Umbilical cord (tissue), 2 donors: Measurements from ENCODE around the gene PCP4. TPM values are rescaled to one million over a fixed set of nuclear protein-coding genes. Genes with fewer than 3 reads are reported as not detected.

ENCODE experiments used
- DNase-seq: peaks from one replicate; pipeline ENCODE4 v3.0.0-alpha.2; 2015; ENCODE audit warnings: low spot score
- total RNA-seq: library from RNA; depleted of rRNA; stranded (reverse); fragments of >200 nt; gene quantifications from one replicate; pipeline ENCODE4 v1.2.3, GENCODE V29; 2014; ENCODE audit warnings: low replicate concordance; ENCODE audit not compliant: insufficient read depth

PCP4 gene
- total RNA-seq, 1 donor from 2014 or later, result not detected

DNA sequence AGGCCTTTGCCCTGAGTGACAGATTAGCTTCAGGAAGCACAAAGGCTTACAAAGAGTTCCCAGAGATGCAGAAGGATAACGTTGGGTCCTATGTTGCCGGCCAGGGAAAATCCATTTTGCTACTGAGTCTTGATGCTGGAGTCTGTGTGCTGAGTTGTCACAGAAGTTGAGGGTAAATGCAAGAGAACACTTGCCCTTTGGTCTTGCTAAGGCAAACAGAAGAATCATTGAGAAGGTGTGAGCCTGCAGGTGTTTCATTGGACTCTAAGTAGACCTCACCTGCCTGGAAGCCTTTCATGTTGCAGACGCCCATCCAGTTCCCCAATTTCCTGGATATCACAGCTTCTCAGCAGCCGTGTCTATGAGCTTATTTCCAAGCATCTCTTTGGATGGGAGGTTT is 105.2 kb downstream of the PCP4 start:
- no peak for DNase-seq

- no peak for DNase-seq
Observed at GRCh38 chr21:39972976-39973770, 105.9 kb downstream of the PCP4 start.

DNA sequence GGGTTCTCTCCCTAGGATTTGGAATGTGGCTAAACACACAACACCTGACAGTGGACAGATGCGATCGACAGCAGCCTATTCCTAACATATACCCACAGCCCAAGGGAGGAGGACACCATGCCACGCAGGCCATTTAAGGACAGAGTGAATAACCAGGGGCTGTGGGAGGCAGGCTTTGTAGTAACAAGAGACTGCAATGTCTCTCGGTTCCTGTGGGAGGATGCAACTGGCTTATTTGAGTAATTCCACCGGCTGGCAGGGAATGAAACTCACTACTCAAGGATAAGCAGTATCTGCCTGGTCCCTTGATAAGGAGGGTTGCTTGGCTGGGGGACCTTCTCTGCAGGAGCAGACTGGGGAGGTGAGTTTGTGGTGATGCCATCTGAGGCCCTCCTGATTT is 109.6 kb downstream of the PCP4 start:
- peak; percentile 5 for DNase-seq

Other genes with a start within 250 kb of the PCP4 start
- gene IGSF5, start 122.3 kb upstream of the PCP4 start, total RNA-seq, result 2.6 TPM